NCI-H2107 (cell line): ENCODE measurements around the gene GNL2.
"Not testable (repeated sequence)": the region's sequence is repeated elsewhere in the genome, so short reads cannot be mapped to it uniquely, and the experiment has no call there.

ENCODE experiments used
- DNase-seq: peaks from one replicate; lab custom pipeline; 2025; lab: John Stamatoyannopoulos, UW

GNL2 gene

GRCh38 chr1:37606481-37607263 is 10.9 kb upstream of the GNL2 start:
- no peak for DNase-seq

GRCh38 chr1:37605806-37606474 is 10.2 kb upstream of the GNL2 start:
- no peak for DNase-seq

GRCh38 chr1:37605061-37605650 is 9.4 kb upstream of the GNL2 start:
- DNase-seq: no peak

GRCh38 chr1:37602750-37603694 is 7.3 kb upstream of the GNL2 start:
- DNase-seq: no peak

- no peak for DNase-seq
Measured at GRCh38 chr1:37601441-37601840, 5.7 kb upstream of the GNL2 start.

GRCh38 chr1:37599940-37600339 is 4.2 kb upstream of the GNL2 start:
- no peak for DNase-seq

GRCh38 chr1:37596182-37596667 is 488 bp upstream of the GNL2 start:
- no peak for DNase-seq

- no peak for DNase-seq
Measured at GRCh38 chr1:37593726-37594125, 2.0 kb downstream of the GNL2 start.

- no peak for DNase-seq
Measured at GRCh38 chr1:37588939-37589338, 6.8 kb downstream of the GNL2 start.

GRCh38 chr1:37584544-37584943 is 11.2 kb downstream of the GNL2 start:
- DNase-seq: not testable (repeated sequence)

GRCh38 chr1:37575692-37576091 is 20.0 kb downstream of the GNL2 start:
- no peak for DNase-seq

- no peak for DNase-seq
Measured at GRCh38 chr1:37574834-37575480, 20.8 kb downstream of the GNL2 start.

- no peak for DNase-seq
Measured at GRCh38 chr1:37570528-37571334, 25.0 kb downstream of the GNL2 start.

GRCh38 chr1:37567023-37567422 is 28.7 kb downstream of the GNL2 start:
- DNase-seq: no peak

GRCh38 chr1:37564892-37565291 is 30.8 kb downstream of the GNL2 start:
- no peak for DNase-seq

GRCh38 chr1:37562984-37563383 is 32.8 kb downstream of the GNL2 start:
- no peak for DNase-seq

GRCh38 chr1:37561133-37562132 is 34.3 kb downstream of the GNL2 start:
- no peak for DNase-seq

- DNase-seq: no peak
Measured at GRCh38 chr1:37560401-37561132, 35.2 kb downstream of the GNL2 start.
